Stimulated activated CD4-positive, alpha-beta T cell treated with anti-CD3 and anti-CD28 coated beads, Interleukin-1b, Interleukin-23, amount 100 ng/mL, for 48 hours (primary cell): ENCODE data around the gene TTR.

Experiments used
- DNase-seq: peaks from one replicate; pipeline ENCODE4 v3.0.0-alpha.2; 2020

TTR gene

DNA sequence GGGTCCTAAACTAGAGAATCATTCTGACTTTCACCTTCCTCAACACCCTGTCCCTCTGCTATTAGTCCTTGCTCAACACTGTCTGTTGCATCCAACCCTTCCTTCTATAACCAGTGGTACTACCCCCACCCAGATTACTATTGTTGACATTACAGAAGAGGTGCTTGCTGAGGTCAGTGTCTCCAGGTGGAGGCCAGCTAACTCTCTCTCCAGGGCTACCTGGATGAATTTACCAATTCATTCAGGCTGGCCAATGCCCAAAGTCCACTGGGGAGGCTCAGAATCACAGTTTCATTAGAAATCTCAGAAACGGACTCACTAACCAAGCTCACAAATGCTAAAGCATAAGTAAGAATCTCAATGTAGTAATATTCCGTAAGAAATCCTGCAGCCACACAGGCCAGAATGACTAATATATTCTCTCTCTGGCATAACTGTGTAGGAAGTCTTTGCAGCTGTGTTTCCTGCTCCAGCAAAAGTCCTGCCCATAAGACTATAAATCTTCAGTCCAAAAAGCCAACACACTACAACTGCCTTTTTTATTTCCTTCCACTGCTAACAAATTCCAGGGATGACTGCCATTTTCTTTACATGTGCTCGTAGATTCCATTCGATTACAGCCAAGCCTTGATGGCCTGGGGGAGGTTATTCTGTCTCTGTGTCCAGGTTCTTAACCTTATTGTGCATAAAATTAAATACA, 10.0 kb upstream of the TTR start:
- no peak for DNase-seq

DNA sequence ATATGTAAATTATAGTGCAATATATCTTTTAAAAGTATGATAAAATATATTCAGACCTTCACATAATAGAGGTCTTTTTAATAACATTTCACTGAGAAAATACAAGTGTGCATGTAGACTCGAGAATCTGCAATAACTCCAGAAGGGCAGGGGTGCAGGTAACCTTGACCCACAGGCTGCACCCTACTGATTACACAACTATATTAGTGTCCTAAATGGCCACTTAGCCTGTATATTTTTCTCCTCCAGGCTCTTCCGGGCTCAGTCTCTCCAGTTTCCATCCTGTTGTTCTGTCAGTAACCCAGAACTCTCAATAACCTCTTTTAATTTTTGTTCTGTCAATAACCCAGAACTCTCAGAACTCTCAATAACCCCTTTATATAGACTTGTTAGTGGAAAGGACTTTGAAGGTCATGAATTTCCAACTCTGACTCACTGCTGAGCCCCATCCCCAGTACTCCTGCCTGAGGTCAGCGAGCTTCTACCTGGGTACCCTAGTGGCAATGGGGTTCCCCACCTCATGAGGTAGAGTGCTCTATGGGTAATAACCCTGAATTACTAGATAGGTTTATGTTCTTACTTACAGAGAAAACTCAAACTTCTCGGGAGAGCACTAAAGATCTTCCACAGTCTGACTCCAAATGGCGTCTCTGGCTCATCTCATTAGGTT, 8.4 kb upstream of the TTR start:
- DNase-seq, result no peak

- DNase-seq, result no peak
Observed at GRCh38 chr18:31585991-31586390, 5.7 kb upstream of the TTR start.

DNA sequence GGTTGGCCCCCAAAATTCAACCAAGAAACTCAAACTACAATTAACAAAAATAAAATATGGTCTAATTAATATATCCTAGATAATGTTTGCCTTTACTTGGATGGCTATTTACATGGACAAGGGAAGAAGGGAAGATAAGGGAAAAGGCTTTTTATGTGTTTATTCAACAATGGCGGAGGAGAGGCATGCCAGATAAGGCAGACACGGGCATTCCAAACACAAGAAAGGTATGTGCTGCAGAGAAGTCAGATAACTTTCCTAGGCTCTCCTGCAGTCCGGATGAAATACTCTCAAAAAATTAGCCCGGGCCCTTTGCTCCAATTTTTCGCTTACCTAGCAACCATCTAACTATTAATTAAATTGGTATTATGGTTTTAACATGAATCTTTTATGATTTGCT, 5.1 kb upstream of the TTR start:
- no peak for DNase-seq

DNA sequence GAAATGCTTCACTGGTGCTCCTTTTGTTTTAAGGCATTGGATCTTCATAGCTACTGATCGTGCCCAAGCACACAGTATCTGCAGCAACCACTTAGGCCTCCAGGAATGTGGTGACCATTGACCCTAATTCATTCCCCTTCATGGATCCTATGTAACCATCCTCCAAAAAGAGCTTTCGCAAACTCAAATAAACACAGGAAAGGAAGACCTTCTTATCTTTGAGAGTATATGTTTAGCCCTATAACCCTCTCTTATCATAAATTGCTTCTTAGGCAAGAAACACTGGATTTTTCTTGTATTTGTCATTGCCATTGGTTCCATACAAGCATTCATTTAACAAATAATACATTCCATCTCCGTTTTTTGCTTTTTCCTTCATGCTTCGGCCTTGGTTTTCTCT, 4.1 kb upstream of the TTR start:
- no peak for DNase-seq

- no peak for DNase-seq
Observed at GRCh38 chr18:31590570-31590969, 1.1 kb upstream of the TTR start.

DNA sequence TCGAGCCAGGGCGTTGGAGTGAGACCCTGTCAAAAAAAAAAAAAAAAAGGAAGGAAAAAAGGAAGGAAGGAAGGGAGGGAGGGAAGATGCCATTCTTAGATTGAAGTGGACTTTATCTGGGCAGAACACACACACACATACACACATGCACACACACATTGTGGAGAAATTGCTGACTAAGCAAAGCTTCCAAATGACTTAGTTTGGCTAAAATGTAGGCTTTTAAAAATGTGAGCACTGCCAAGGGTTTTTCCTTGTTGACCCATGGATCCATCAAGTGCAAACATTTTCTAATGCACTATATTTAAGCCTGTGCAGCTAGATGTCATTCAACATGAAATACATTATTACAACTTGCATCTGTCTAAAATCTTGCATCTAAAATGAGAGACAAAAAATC, 564 bp upstream of the TTR start:
- DNase-seq, result no peak

GRCh38 chr18:31592506-31593157, 955 bp downstream of the TTR start:
- no peak for DNase-seq

DNA sequence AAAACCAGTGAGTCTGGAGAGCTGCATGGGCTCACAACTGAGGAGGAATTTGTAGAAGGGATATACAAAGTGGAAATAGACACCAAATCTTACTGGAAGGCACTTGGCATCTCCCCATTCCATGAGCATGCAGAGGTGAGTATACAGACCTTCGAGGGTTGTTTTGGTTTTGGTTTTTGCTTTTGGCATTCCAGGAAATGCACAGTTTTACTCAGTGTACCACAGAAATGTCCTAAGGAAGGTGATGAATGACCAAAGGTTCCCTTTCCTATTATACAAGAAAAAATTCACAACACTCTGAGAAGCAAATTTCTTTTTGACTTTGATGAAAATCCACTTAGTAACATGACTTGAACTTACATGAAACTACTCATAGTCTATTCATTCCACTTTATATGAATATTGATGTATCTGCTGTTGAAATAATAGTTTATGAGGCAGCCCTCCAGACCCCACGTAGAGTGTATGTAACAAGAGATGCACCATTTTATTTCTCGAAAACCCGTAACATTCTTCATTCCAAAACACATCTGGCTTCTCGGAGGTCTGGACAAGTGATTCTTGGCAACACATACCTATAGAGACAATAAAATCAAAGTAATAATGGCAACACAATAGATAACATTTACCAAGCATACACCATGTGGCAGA, 3.6 kb downstream of the TTR start:
- no peak for DNase-seq

DNA sequence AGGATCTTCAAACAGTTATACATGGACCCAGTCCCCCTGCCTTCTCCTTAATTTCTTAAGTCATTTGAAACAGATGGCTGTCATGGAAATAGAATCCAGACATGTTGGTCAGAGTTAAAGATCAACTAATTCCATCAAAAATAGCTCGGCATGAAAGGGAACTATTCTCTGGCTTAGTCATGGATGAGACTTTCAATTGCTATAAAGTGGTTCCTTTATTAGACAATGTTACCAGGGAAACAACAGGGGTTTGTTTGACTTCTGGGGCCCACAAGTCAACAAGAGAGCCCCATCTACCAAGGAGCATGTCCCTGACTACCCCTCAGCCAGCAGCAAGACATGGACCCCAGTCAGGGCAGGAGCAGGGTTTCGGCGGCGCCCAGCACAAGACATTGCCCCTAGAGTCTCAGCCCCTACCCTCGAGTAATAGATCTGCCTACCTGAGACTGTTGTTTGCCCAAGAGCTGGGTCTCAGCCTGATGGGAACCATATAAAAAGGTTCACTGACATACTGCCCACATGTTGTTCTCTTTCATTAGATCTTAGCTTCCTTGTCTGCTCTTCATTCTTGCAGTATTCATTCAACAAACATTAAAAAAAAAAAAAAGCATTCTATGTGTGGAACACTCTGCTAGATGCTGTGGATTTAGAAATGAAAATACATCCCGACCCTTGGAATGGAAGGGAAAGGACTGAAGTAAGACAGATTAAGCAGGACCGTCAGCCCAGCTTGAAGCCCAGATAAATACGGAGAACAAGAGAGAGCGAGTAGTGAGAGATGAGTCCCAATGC, 4.6 kb downstream of the TTR start:
- no peak for DNase-seq

- no peak for DNase-seq
Observed at GRCh38 chr18:31598021-31598805, 6.5 kb downstream of the TTR start.

- DNase-seq, result peak; percentile 26
Observed at GRCh38 chr18:31603315-31603714, 11.6 kb downstream of the TTR start.

GRCh38 chr18:31606265-31606664, 14.6 kb downstream of the TTR start:
- no peak for DNase-seq

- no peak for DNase-seq
Observed at GRCh38 chr18:31607384-31607783, 15.7 kb downstream of the TTR start.

DNA sequence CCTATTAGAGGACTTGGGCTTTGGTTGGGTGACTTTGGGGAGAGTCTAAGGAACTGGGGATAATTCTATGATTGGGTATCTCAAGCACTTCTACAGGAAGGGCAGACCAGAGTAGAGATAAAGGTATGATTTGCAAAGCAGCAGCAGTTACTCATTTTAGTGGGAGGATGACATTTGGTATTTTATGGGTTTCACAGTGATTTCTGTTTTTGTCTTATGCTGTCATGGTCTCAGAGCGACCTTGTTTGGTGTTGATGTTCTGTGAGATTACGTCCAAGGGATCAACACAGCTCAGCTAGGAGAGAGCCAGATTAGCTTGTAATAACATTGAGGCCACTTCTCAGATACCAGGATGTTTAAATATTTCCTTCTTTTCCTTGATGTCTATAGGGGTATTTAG, 18.2 kb downstream of the TTR start:
- DNase-seq, result no peak

- no peak for DNase-seq
Observed at GRCh38 chr18:31610286-31611205, 18.9 kb downstream of the TTR start.

- no peak for DNase-seq
Observed at GRCh38 chr18:31611511-31611910, 19.8 kb downstream of the TTR start.

GRCh38 chr18:31612124-31612523, 20.4 kb downstream of the TTR start:
- no peak for DNase-seq

DNA sequence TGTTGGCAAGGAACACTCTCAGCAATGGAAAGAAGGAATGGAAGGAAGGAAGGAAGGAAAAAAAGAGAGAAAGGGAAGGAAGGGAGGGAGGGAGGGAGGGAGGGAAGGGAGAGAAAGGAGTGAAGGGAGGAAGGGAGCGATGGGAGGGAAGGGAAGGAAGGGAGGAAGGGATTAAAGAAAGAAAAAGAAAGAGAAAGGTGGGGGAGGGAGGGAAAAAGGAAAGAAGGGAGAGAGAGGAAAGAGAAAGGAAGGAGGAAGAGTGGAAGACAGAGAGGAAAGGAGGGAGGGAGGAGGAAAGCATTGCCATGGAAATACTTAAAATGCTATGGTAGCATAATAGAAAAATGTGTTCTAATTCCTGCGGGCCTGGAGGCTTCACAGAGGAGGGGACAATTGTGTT, 22.4 kb downstream of the TTR start:
- DNase-seq, result no peak

DNA sequence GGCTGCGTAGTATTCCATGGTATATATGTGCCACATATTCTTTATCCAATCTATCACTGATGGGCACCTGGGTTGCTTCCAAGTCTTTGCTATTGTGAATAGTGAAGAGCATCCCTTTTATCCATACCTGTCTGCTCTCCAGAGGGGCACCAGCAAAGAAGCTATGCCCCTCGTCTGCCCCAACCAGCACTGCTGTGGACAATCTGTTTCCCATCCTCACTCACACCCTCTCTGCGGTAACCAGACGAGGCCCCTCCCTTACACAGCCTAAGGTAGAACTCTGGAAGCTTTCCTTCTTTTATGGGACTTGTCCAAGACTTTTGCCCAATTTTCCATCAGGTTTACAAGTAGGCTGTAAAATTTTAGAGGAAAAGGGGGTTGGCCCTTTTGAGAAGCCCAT, 24.9 kb downstream of the TTR start:
- DNase-seq, result no peak
